Gastroesophageal sphincter (tissue), 4 donors: ENCODE data around the gene GRM4. TPM values are rescaled to one million over a fixed set of nuclear protein-coding genes. Genes with fewer than 3 reads are reported as not detected.

Experiments used
- ATAC-seq: fragments of 150-250 bp; one replicate; pipeline ENCODE4 v1.9.1; 2016; ENCODE audit warnings: mild to moderate bottlenecking, moderate library complexity
- H3K27ac ChIP-seq, 4 donors: fragments of 200-600 bp; sonication (generic) in 3 of 4; 1 replicate in 3 of 4; 2 replicates in 1 of 4; pipeline ENCODE4 v1.5.1; 2016 to 2019
- H3K27me3 ChIP-seq: fragments of 200-600 bp; sonication (generic); one replicate; pipeline ENCODE4 v1.5.1; 2019
- H3K36me3 ChIP-seq, 2 donors: fragments of 200-600 bp; sonication (generic); one replicate each; pipeline ENCODE4 v1.5.1; 2019; ENCODE audit warnings: control low read depth in 1 of 2
- H3K4me1 ChIP-seq, 3 donors: fragments of 200-600 bp; sonication (generic); 1 replicate in 2 of 3; 2 replicates in 1 of 3; pipeline ENCODE4 v1.5.1; 2016 to 2019; ENCODE audit warnings: control low read depth in 2 of 3
- H3K4me3 ChIP-seq, 2 donors: fragments of 200-600 bp; sonication (generic); one replicate each; pipeline ENCODE4 v1.5.1; 2019; ENCODE audit warnings: mild to moderate bottlenecking in 1 of 2, moderate library complexity in 1 of 2
- H3K9me3 ChIP-seq, 3 donors: fragments of 200-600 bp; sonication (generic); one replicate each; pipeline ENCODE4 v1.5.1; 2017 to 2019; ENCODE audit warnings: control low read depth in 2 of 3
- EP300 ChIP-seq: sonication (generic); formaldehyde crosslinking; IDR thresholded peaks from one replicate; pipeline ENCODE4 v1.6.1; 2017; ENCODE audit warnings: antibody characterized with exemption, mild to moderate bottlenecking
- POLR2A ChIP-seq, 2 donors: fragments of 450-650 bp; IDR thresholded peaks; one replicate each; pipeline ENCODE4 v1.6.1; 2017; ENCODE audit warnings: antibody characterized with exemption in 2 of 2, mild to moderate bottlenecking in 2 of 2, moderate library complexity in 1 of 2
- POLR2AphosphoS5 ChIP-seq: sonication (generic); formaldehyde crosslinking; IDR thresholded peaks from one replicate; pipeline ENCODE4 v1.6.1; 2017; ENCODE audit warnings: antibody characterized with exemption
- WGBS, 2 donors: methylation state at CpG; one replicate each; pipeline ENCODE4 v1.1.5; 2018; ENCODE audit warnings: low coverage in 1 of 2; 5-methylcytosine and 5-hydroxymethylcytosine counted together
- total RNA-seq, 4 donors: library from RNA; depleted of rRNA; stranded (reverse); fragments of >200 nt; gene quantifications; one replicate each; pipeline ENCODE4 v1.1.0, GENCODE V29; 2016
- TF ChIP-seq, protein P1 (sequence below), 4 experiments: fragments of 200-600 bp in 2 of 4; fragments of 450-650 bp in 2 of 4; sonication (generic) in 1 of 4; IDR thresholded peaks; one replicate each; pipeline ENCODE4 v1.5.1; 2017 to 2019; ENCODE audit warnings: antibody characterized with exemption in 4 of 4, mild to moderate bottlenecking in 2 of 4, moderate library complexity in 2 of 4

The GRM4 gene
- total RNA-seq, 4 donors from 2014 or later: not detected

GRCh38 chr6:34182751-34183531 is 37.1 kb upstream of the GRM4 start:
- no peaks in the 10 kb centered on the region for H3K36me3 ChIP-seq
- H3K4me1 ChIP-seq: no peaks in the 10 kb centered on the region
- no peak overlapping the region for H3K27ac ChIP-seq
- peaks cover 0 to 10% (median 0%) of the 10 kb centered on the region in 3 donors for H3K9me3 ChIP-seq
- H3K4me3 ChIP-seq: no peak overlapping the region
- no peak for ATAC-seq
- H3K27me3 ChIP-seq: peaks cover 16% of the 10 kb centered on the region
- TF ChIP-seq, protein P1, sequence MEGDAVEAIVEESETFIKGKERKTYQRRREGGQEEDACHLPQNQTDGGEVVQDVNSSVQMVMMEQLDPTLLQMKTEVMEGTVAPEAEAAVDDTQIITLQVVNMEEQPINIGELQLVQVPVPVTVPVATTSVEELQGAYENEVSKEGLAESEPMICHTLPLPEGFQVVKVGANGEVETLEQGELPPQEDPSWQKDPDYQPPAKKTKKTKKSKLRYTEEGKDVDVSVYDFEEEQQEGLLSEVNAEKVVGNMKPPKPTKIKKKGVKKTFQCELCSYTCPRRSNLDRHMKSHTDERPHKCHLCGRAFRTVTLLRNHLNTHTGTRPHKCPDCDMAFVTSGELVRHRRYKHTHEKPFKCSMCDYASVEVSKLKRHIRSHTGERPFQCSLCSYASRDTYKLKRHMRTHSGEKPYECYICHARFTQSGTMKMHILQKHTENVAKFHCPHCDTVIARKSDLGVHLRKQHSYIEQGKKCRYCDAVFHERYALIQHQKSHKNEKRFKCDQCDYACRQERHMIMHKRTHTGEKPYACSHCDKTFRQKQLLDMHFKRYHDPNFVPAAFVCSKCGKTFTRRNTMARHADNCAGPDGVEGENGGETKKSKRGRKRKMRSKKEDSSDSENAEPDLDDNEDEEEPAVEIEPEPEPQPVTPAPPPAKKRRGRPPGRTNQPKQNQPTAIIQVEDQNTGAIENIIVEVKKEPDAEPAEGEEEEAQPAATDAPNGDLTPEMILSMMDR (IDR thresholded peaks at IDR 0.05): no peak
- WGBS, 2 donors: 70 to 85% methylated on average over 6 to 8 of the region's 8 CpGs

- no peak for ATAC-seq
- Histone ChIP-seq H3K27me3 (peaks cover 16% of the 10 kb centered on the region), H3K4me1 (no peaks in the 10 kb centered on the region), H3K27ac (no peak overlapping the region), H3K36me3 (no peaks in the 10 kb centered on the region), H3K9me3 (peaks cover 0 to 10% (median 0%) of the 10 kb centered on the region in 3 donors), H3K4me3 (no peak overlapping the region)
- TF ChIP-seq EP300: no peak
- TF ChIP-seq, protein P1 (IDR thresholded peaks at IDR 0.05): no peak
- no peak for TF ChIP-seq POLR2A (IDR thresholded peaks at IDR 0.05)
- no peak for TF ChIP-seq POLR2AphosphoS5
- 88 to 100% methylated on average over 1 of the region's 1 CpG for WGBS, 2 donors
Observed at GRCh38 chr6:34181908-34182307, 36.0 kb upstream of the GRM4 start.

- no peak overlapping the region for H3K27ac ChIP-seq
- peaks cover 16% of the 10 kb centered on the region for H3K27me3 ChIP-seq
- H3K4me3 ChIP-seq: no peak overlapping the region
- H3K9me3 ChIP-seq: peaks cover 0 to 10% (median 0%) of the 10 kb centered on the region in 3 donors
- no peak for TF ChIP-seq EP300
- TF ChIP-seq POLR2A (IDR thresholded peaks at IDR 0.05): no peak
- TF ChIP-seq POLR2AphosphoS5: no peak
- TF ChIP-seq, protein P1 (IDR thresholded peaks at IDR 0.05): no peak
- 47 to 50% methylated on average over 1 to 3 of the region's 12 CpGs for WGBS, 2 donors
- no peaks in the 10 kb centered on the region for H3K4me1 ChIP-seq
- no peaks in the 10 kb centered on the region for H3K36me3 ChIP-seq
- no peak for ATAC-seq
Observed at GRCh38 chr6:34179106-34179720, 33.3 kb upstream of the GRM4 start.

DNA sequence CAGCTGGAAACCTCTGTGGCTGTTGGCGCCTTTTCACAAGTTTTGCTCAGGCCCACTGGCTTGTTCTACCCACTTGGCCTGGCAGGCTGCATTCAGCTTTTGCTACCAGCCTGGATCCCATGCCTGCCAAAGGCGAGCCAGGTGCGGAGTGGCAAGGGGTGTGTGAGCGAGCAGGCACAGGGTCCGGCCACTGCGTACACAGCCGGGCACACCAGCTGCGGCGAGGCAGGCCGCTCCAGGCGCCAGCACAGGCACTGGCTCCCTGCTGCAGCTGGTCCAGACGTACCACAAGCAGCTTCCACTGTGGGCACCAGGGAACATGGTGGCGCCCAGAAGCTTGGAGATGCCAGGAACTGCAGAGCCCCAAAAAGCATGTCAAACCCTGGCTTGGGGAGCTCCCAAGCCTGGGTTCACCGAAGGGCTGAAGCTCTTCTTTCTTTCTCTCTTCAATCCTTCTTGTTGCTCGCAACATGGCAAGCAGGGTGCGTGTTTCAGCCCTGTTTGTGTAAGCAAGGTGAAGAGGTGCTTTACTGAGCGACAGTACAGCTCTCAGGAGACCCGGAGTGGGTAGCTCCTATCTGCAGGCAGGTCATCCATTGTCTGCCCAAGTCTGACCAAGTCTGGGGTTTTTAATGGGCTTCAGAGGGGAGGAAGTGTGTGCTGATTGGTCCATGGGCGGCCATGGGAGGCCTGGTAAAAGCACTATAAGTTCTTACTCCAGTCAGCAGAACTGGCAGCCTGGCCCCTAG is 32.6 kb upstream of the GRM4 start:
- H3K9me3 ChIP-seq: peaks cover 0 to 5% (median 0%) of the 10 kb centered on the region in 3 donors
- ATAC-seq: no peak
- no peak overlapping the region for H3K27ac ChIP-seq
- no peaks in the 10 kb centered on the region for H3K4me1 ChIP-seq
- H3K36me3 ChIP-seq: no peaks in the 10 kb centered on the region
- 80 to 95% methylated on average over 2 to 7 of the region's 19 CpGs for WGBS, 2 donors
- no peak overlapping the region for H3K4me3 ChIP-seq
- peaks cover 16% of the 10 kb centered on the region for H3K27me3 ChIP-seq
- TF ChIP-seq POLR2AphosphoS5 (no peak), EP300 (no peak), POLR2A (IDR thresholded peaks at IDR 0.05) (no peak)
- TF ChIP-seq, protein P1 (IDR thresholded peaks at IDR 0.05): no peak
